ENCODE results near the gene MUC21.
A peak's percentile ranks its signal among the peaks of the same experiment; 100 is the strongest.

MUC21 gene

GRCh38 chr6:31004794-31005193, 21.3 kb downstream of the MUC21 start:
- no peak for TF ChIP-seq CTCF (IDR thresholded peaks at IDR 0.05; ENCODE audit: low read depth, low read length)

GRCh38 chr6:31005249-31006020, 21.9 kb downstream of the MUC21 start:
- no peak for TF ChIP-seq CTCF (IDR thresholded peaks at IDR 0.05; ENCODE audit: low read depth, low read length)
- in situ Hi-C loops (cut with HindIII; ENCODE audit: low sequenced_read_pairs), result no loop called here
- no peak overlapping the region for H3K4me3 ChIP-seq (ENCODE audit: low read depth, low read length)
- DNase-seq (ENCODE audit: low read depth, low spot score), result no peak

More at GRCh38 chr6:31004794-31005193, 21.3 kb downstream of the MUC21 start:
- in situ Hi-C loops (cut with HindIII; ENCODE audit: low sequenced_read_pairs), result no loop called here
- DNase-seq (ENCODE audit: low read depth, low spot score), result no peak
- H3K4me3 ChIP-seq (ENCODE audit: low read depth, low read length), result no peak overlapping the region

GRCh38 chr6:31007694-31008093, 24.2 kb downstream of the MUC21 start:
- in situ Hi-C loops (cut with HindIII; ENCODE audit: low sequenced_read_pairs), result no loop called here
- H3K4me3 ChIP-seq (ENCODE audit: low read depth, low read length), result no peak overlapping the region

GRCh38 chr6:31008165-31008564, 24.6 kb downstream of the MUC21 start:
- no peak overlapping the region for H3K4me3 ChIP-seq (ENCODE audit: low read depth, low read length)
- in situ Hi-C loops (cut with HindIII; ENCODE audit: low sequenced_read_pairs), result no loop called here
- TF ChIP-seq CTCF (IDR thresholded peaks at IDR 0.05; ENCODE audit: low read depth, low read length), result no peak
- no peak for DNase-seq (ENCODE audit: low read depth, low spot score)

More at GRCh38 chr6:31007694-31008093, 24.2 kb downstream of the MUC21 start:
- TF ChIP-seq CTCF (IDR thresholded peaks at IDR 0.05; ENCODE audit: low read depth, low read length), result no peak
- peak; percentile 84 for DNase-seq (ENCODE audit: low read depth, low spot score)

- in situ Hi-C loops (cut with HindIII; ENCODE audit: low sequenced_read_pairs), result no loop called here
- no peak for TF ChIP-seq CTCF (IDR thresholded peaks at IDR 0.05; ENCODE audit: low read depth, low read length)
- DNase-seq (ENCODE audit: low read depth, low spot score), result no peak
- H3K4me3 ChIP-seq (ENCODE audit: low read depth, low read length), result no peak overlapping the region
Measured at GRCh38 chr6:31009731-31010130, 26.2 kb downstream of the MUC21 start.

GRCh38 chr6:31010393-31011060, 27.0 kb downstream of the MUC21 start, which contains the start of gene MUC22:
Gene MUC22 (plus strand): TSS chr6:31010474. CDS start chr6:31010707, 233 bp downstream.
- no peak for TF ChIP-seq CTCF (IDR thresholded peaks at IDR 0.05; ENCODE audit: low read depth, low read length)
- in situ Hi-C loops (cut with HindIII; ENCODE audit: low sequenced_read_pairs), result no loop called here
- peak; percentile 33 for DNase-seq (ENCODE audit: low read depth, low spot score)
- no peak within 1 kb of the TSS for H3K4me3 ChIP-seq (ENCODE audit: low read depth, low read length)

All from astrocyte of the spinal cord (primary cell).